K562 (cell line): ENCODE results near the gene NDUFV3. TPM values are rescaled to one million over a fixed set of nuclear protein-coding genes. Genes with fewer than 3 reads are reported as not detected.

Source experiments
- ARHGAP35 ChIP-seq: fragments of 450-650 bp; IDR thresholded peaks from 2 replicates; pipeline ENCODE4 v1.6.1; 2018; ENCODE audit not compliant: partially characterized antibody
- ARID2 ChIP-seq: fragments of 450-650 bp; IDR thresholded peaks from 2 replicates; pipeline ENCODE4 v1.6.1; 2017; ENCODE audit warnings: antibody characterized with exemption, mild to moderate bottlenecking
- ATF7 ChIP-seq: fragments of 450-650 bp; IDR thresholded peaks from 2 replicates; pipeline ENCODE4 v1.7.1; 2014; ENCODE audit warnings: mild to moderate bottlenecking, moderate library complexity
- BHLHE40 ChIP-seq: IDR thresholded peaks from 2 replicates; pipeline ENCODE4 v1.6.1; 2011; ENCODE audit warnings: low read length, improper control_type of control experiment
- CAMTA2 ChIP-seq: fragments of 250-450 bp; sonication (Bioruptor Pico); conservative IDR thresholded peaks from 2 replicates; pipeline ENCODE4 v1.5.1; 2022
- CREB1 ChIP-seq, 2 experiments: sonication (generic) in 1 of 2; formaldehyde crosslinking in 1 of 2; IDR thresholded peaks; 2 replicates each; pipeline versions ENCODE4 v1.6.1 to v1.8.0; 2012 to 2022; ENCODE audit warnings: inconsistent platforms in 1 of 2, mild to moderate bottlenecking in 1 of 2, missing genetic modification reagents in 1 of 2, moderate library complexity in 1 of 2
- DNMT1 ChIP-seq: fragments of 450-650 bp; IDR thresholded peaks from 2 replicates; pipeline ENCODE4 v1.6.1; 2016; ENCODE audit warnings: antibody characterized with exemption, mild to moderate bottlenecking
- FOXJ2 ChIP-seq: fragments of 200-800 bp; sonication (Bioruptor generic); IDR thresholded peaks from 2 replicates; pipeline ENCODE4 v1.6.1; 2016; ENCODE audit warnings: missing genetic modification characterization, missing compliant biosample characterization
- GATA2 ChIP-seq: sonication (generic); formaldehyde crosslinking; IDR thresholded peaks from 2 replicates; pipeline ENCODE4 v1.4.0; 2020; ENCODE audit warnings: mild to moderate bottlenecking, missing genetic modification reagents
- HIVEP1 ChIP-seq: fragments of 250-450 bp; sonication (Bioruptor Pico); IDR thresholded peaks from 2 replicates; pipeline ENCODE4 v1.4.0; 2020; ENCODE audit warnings: mild to moderate bottlenecking
- MLX ChIP-seq, 2 experiments: fragments of 450-650 bp in 1 of 2; sonication (generic) in 1 of 2; formaldehyde crosslinking; conservative IDR thresholded peaks; 2 replicates each; pipeline versions ENCODE4 v1.4.0 to v1.8.1; 2020 to 2022; ENCODE audit warnings: mild to moderate bottlenecking in 1 of 2, missing genetic modification reagents in 1 of 2
- PYGO2 ChIP-seq: fragments of 450-650 bp; IDR thresholded peaks from 2 replicates; pipeline ENCODE4 v1.6.1; 2016; ENCODE audit warnings: mild to moderate bottlenecking, missing genetic modification characterization, moderate library complexity, missing compliant biosample characterization
- RBFOX2 ChIP-seq: fragments of 200-400 bp; formaldehyde crosslinking; IDR thresholded peaks from 2 replicates; pipeline ENCODE4 v1.6.1; 2017; ENCODE audit warnings: low read depth, mild to moderate bottlenecking, low read length, moderate library complexity
- RHOXF2B ChIP-seq: fragments of 250-450 bp; sonication (Bioruptor Pico); conservative IDR thresholded peaks from 2 replicates; pipeline ENCODE4 v1.5.1; 2021
- TFAM ChIP-seq: fragments of 250-450 bp; sonication (Bioruptor Pico); conservative IDR thresholded peaks from 2 replicates; pipeline ENCODE4 v1.5.0; 2021; ENCODE audit warnings: mild to moderate bottlenecking, moderate library complexity
- TRIM28 ChIP-seq: fragments of 450-650 bp; IDR thresholded peaks from 2 replicates; pipeline ENCODE4 v1.6.1; 2017
- ZHX1 ChIP-seq: fragments of 150-350 bp; conservative IDR thresholded peaks from 2 replicates; pipeline ENCODE4 v1.6.1; 2014; ENCODE audit warnings: low read length
- ZNF140 ChIP-seq: fragments of 250-450 bp; sonication (Bioruptor Pico); IDR thresholded peaks from 2 replicates; pipeline ENCODE4 v1.8.0; 2021; ENCODE audit warnings: moderate library complexity, mild to moderate bottlenecking, inconsistent platforms
- ZNF699 ChIP-seq: fragments of 250-450 bp; sonication (Bioruptor Pico); IDR thresholded peaks from 2 replicates; pipeline ENCODE4 v1.8.0; 2021; ENCODE audit warnings: mild to moderate bottlenecking, moderate library complexity; ENCODE audit not compliant: insufficient replicate concordance
- ZNF778 ChIP-seq: fragments of 450-650 bp; formaldehyde crosslinking; IDR thresholded peaks from 2 replicates; pipeline ENCODE4 v1.4.0; 2020; ENCODE audit warnings: mild to moderate bottlenecking, moderate library complexity
- polyA plus RNA-seq, 8 experiments: library from polyadenylated mRNA; depleted of rRNA in 4 of 8; stranded (reverse) in 5 of 8; unstranded in 3 of 8; fragments of >200 nt; fragmentation: Nextera tagmentation in 2 of 8; fragmentation: Illumina TruSeq in 1 of 8; extraction: Ambion mirVana in 2 of 8; extraction: Trizol in 1 of 8; gene quantifications; 2 replicates each; pipeline versions ENCODE4 v1.2.1 to v1.2.3, GENCODE V29; 2011 to 2014; ENCODE audit warnings: inconsistent platforms in 1 of 8, missing spikeins in 1 of 8
- total RNA-seq, 7 experiments: library from RNA; depleted of rRNA in 6 of 7; stranded (reverse); fragments of >200 nt in 6 of 7; fragmentation: Illumina TruSeq in 2 of 7; extraction: Trizol in 2 of 7; gene quantifications; 2 replicates each; pipeline versions ENCODE4 v1.2.1 to v1.2.3, GENCODE V29; 2011 to 2021; ENCODE audit warnings: low replicate concordance in 1 of 7
- TF ChIP-seq, protein P1 (sequence below): sonication (generic); formaldehyde crosslinking; IDR thresholded peaks from 2 replicates; pipeline ENCODE4 v1.8.1; 2022; ENCODE audit warnings: missing genetic modification reagents
- TF ChIP-seq, protein P2 (sequence below): sonication (generic); formaldehyde crosslinking; IDR thresholded peaks from 2 replicates; pipeline ENCODE4 v1.8.0; 2022; ENCODE audit warnings: mild to moderate bottlenecking, missing genetic modification reagents, borderline replicate concordance

Gene NDUFV3
- total and polyA plus RNA-seq, 9 of the 15 experiments (the other 6 are each of a cell fraction or from before 2014, with no cell fraction given), result 19.1 to 87.8 (median 74.3) TPM

DNA sequence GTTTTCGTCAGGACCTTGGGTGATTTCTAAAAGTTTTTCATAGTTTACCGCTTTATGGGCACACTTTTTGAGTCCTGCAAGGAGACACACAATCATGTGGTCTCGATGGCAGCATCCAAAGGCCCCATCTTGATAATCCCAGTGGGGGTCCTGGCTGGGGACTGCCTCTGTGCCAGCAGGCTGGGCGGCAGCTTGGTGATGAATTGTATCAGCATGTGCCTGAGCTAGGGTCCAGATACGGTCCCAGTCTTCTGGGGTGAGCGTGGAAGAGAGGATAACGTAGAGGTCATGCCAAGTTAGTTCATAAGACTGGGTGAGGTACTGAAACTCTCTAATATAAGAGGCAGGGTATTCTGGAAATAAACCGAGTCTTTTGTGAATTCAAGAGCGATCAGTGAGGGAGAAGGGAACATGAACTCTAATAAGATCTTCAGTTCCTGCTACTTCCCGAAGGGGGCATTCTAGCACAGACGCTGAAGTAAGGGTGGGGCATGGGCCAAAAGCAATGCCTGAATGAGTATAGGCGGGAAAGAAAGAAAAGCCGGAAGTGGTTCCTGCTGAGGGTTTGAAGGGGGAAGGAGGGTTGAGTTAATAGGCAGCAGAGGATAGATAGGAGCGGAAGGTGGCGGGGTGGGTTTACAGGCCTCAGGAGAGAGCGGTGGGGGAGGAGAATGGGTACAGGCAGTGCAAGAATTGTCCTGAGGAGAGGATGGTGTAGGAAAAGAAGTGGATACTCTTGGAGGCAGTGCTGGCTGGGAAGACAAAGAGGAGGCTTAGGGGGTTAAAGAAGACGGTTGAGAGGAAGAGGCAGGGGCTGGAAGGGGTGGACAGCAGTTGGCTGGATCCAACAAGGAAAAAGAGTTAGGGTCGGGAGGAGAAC lies 30.7 kb downstream of the NDUFV3 start (continued):
- TF ChIP-seq, protein P1, sequence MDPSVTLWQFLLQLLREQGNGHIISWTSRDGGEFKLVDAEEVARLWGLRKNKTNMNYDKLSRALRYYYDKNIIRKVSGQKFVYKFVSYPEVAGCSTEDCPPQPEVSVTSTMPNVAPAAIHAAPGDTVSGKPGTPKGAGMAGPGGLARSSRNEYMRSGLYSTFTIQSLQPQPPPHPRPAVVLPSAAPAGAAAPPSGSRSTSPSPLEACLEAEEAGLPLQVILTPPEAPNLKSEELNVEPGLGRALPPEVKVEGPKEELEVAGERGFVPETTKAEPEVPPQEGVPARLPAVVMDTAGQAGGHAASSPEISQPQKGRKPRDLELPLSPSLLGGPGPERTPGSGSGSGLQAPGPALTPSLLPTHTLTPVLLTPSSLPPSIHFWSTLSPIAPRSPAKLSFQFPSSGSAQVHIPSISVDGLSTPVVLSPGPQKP, result no peak
- TF ChIP-seq HIVEP1 (CRISPR knock-in tag), result no peak
- TF ChIP-seq ATF7, result peak; percentile 72; the same call in 1 of the 2 replicates
- TF ChIP-seq GATA2 (CRISPR knock-in tag), result no peak
- TF ChIP-seq PYGO2 (tag), result no peak
- no peak for TF ChIP-seq ZNF778 (CRISPR knock-in tag)
- no peak for TF ChIP-seq CREB1 (IDR thresholded peaks at IDR 0.05)
- no peak; the same call in 1 of the 2 replicates for TF ChIP-seq CREB1 (CRISPR knock-in tag; IDR thresholded peaks at IDR 0.05)
- TF ChIP-seq TRIM28, result peak; percentile 88; the same call in 1 of the 2 replicates
- TF ChIP-seq CAMTA2 (CRISPR knock-in tag), result no peak
- TF ChIP-seq, protein P2, sequence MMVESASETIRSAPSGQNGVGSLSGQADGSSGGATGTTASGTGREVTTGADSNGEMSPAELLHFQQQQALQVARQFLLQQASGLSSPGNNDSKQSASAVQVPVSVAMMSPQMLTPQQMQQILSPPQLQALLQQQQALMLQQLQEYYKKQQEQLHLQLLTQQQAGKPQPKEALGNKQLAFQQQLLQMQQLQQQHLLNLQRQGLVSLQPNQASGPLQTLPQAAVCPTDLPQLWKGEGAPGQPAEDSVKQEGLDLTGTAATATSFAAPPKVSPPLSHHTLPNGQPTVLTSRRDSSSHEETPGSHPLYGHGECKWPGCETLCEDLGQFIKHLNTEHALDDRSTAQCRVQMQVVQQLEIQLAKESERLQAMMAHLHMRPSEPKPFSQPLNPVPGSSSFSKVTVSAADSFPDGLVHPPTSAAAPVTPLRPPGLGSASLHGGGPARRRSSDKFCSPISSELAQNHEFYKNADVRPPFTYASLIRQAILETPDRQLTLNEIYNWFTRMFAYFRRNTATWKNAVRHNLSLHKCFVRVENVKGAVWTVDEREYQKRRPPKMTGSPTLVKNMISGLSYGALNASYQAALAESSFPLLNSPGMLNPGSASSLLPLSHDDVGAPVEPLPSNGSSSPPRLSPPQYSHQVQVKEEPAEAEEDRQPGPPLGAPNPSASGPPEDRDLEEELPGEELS (CRISPR knock-in tag), result no peak
- TF ChIP-seq RHOXF2B (CRISPR knock-in tag), result no peak
- no peak for TF ChIP-seq FOXJ2 (tag)
- peak; percentile 96 for TF ChIP-seq ARID2
- TF ChIP-seq ZHX1, result no peak
- no peak for TF ChIP-seq BHLHE40
- peak; percentile 33; the same call in 1 of the 2 replicates for TF ChIP-seq RBFOX2
- peak; percentile 96; the same call in 1 of the 2 replicates for TF ChIP-seq DNMT1
- no peak for TF ChIP-seq MLX (CRISPR knock-in tag; conservative IDR thresholded peaks at IDR 0.05)
- TF ChIP-seq ZNF699 (CRISPR knock-in tag), result no peak
- TF ChIP-seq ARHGAP35, result peak; percentile 70
- TF ChIP-seq TFAM (CRISPR knock-in tag), result no peak
- TF ChIP-seq ZNF140, result no peak
